IMR-90 (cell line): ENCODE measurements around the gene MTHFD2.
"Not testable (repeated sequence)": the region's sequence is repeated elsewhere in the genome, so short reads cannot be mapped to it uniquely, and the experiment has no call there.

Experiments used
- POLR2A ChIP-seq: IDR thresholded peaks from 2 replicates; pipeline ENCODE4 v1.6.1; 2012; ENCODE audit warnings: mild to moderate bottlenecking, low read depth, low read length
- RAD21 ChIP-seq: IDR thresholded peaks from 2 replicates; pipeline ENCODE4 v1.6.1; 2012; ENCODE audit warnings: low read length, improper control_type of control experiment
- RFX5 ChIP-seq: IDR thresholded peaks from 2 replicates; pipeline ENCODE4 v1.8.0; 2012; ENCODE audit warnings: low read depth, mild to moderate bottlenecking, low read length, moderate library complexity
- TF ChIP-seq, protein P1 (sequence below): conservative IDR thresholded peaks from 2 replicates; pipeline ENCODE4 v1.5.1; 2012; ENCODE audit warnings: mild to moderate bottlenecking, low read depth, low read length, improper control_type of control experiment

- TF ChIP-seq RAD21, RFX5, POLR2A: not testable (repeated sequence)
- TF ChIP-seq, protein P1, sequence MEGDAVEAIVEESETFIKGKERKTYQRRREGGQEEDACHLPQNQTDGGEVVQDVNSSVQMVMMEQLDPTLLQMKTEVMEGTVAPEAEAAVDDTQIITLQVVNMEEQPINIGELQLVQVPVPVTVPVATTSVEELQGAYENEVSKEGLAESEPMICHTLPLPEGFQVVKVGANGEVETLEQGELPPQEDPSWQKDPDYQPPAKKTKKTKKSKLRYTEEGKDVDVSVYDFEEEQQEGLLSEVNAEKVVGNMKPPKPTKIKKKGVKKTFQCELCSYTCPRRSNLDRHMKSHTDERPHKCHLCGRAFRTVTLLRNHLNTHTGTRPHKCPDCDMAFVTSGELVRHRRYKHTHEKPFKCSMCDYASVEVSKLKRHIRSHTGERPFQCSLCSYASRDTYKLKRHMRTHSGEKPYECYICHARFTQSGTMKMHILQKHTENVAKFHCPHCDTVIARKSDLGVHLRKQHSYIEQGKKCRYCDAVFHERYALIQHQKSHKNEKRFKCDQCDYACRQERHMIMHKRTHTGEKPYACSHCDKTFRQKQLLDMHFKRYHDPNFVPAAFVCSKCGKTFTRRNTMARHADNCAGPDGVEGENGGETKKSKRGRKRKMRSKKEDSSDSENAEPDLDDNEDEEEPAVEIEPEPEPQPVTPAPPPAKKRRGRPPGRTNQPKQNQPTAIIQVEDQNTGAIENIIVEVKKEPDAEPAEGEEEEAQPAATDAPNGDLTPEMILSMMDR: not testable (repeated sequence)
These were observed 31.4 kb downstream of the MTHFD2 start for GRCh38 chr2:74229865-74230264.
